GM18861 (cell line): ENCODE measurements around the gene DPH7.
"Not testable (repeated sequence)": the region's sequence is repeated elsewhere in the genome, so short reads cannot be mapped to it uniquely, and the experiment has no call there.

Experiments
- ATAC-seq: cut with Tn5 transposase; IDR thresholded peaks from one replicate; pipeline ENCODE4 v1.9.1; 2021; ENCODE audit not compliant: unreplicated experiment

The DPH7 gene

GRCh38 chr9:137578518-137579258, at the start of gene DPH7:
TSS of gene DPH7 (minus strand) at chr9:137578925. CDS start at chr9:137578777, 148 bp downstream.
- ATAC-seq, result peak; percentile 78

- ATAC-seq, result not testable (repeated sequence)
Observed at GRCh38 chr9:137627406-137627805, 48.7 kb upstream of the DPH7 start.

DNA sequence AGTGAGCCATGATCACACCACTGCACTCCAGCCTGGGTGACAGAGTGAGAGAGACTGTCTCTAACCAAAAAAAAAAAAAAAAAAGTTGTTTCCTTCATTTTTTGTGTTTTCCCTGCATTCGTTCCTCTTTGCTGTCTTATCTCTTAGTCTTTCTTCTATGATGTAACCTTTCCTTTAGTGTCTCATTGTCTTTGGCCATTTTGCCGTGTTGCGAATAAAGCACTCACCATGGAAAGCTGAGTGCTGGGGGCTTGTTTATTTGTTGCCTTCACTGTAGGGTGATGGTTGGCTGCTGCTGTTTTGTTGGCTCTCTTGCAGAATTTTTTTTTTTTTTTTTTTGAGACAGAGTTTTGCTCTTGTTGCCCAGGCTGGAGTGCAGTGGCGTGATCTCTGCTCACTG, 47.7 kb upstream of the DPH7 start:
- no peak for ATAC-seq

GRCh38 chr9:137622211-137622610, 43.5 kb upstream of the DPH7 start:
- ATAC-seq, result not testable (repeated sequence)

GRCh38 chr9:137621131-137621757, 42.5 kb upstream of the DPH7 start:
- ATAC-seq, result no peak

DNA sequence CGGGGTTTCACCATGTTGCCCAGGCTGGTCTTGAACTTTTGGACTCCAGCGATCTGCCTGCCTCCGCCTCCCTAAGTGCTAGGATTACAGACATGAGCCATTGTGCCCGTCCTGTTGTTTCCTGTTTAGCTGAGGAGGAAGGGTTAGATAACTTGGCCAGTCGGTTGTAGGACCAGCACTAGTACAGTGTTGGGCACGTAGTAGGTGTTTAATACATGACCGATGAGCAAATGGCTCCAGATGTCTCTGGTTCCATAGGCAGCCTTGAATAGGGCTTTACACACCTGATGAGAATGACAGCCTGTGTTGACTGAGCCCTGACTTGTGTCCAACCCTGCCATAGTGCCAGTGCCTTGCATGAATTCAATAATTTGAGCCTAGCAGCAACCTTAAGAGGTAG, 41.9 kb upstream of the DPH7 start:
- ATAC-seq, result no peak

- no peak for ATAC-seq
Observed at GRCh38 chr9:137620048-137620405, 41.3 kb upstream of the DPH7 start.

GRCh38 chr9:137619240-137620047, 40.7 kb upstream of the DPH7 start:
- ATAC-seq, result peak; percentile 21

DNA sequence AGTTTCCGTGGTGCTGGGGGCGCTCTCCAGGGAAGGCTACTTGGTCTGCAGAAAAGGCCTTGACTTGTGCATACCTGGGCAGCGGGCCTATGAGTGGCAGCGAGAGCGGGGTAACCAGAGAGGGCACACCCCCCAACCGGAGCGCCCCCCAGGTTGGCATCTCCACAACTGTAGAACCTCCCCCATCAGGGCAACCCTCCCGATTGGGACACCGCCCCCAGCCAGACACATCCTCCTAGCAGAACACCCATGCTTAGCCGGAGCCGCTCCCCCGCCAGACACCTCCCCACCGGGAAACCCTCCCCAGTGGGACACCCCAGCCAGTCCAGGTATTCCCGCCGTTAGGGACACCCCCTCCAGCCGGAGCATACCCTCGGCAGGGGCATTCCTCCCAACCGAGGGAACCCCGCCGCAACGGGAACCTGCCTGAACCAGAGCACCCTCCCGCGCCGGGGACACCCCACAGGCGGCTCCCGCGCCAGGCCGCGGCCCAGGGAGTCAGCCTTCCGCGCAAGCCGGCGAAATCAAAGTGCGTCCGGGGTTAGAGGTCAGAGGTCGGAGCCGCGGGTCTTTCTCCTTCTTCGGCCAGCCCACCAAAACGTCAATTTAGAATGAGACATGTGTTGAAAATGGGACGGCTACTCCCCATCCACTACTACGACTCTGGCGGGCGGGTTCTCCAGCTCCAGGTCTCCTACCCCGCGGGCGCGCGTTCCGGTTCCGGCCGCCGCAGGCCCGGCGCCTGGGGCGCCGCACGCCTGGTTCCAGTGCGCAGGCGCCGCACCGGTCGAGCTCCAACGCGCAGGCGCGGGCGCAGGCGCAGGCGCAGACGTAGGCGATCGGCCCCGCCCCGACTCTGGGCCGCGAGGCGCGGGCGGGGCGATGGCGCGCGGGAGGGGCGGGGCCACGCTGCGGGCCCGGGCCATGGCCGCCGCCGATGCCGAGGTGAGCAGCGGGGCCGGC, 39.7 kb upstream of the DPH7 start, which contains the start of gene EHMT1:
TSS of gene EHMT1 (plus strand) at position 901 of the 963 bp plus-strand sequence. CDS start at position 925, 24 bp downstream.
- peak; percentile 48 for ATAC-seq

GRCh38 chr9:137615387-137615871, 36.7 kb upstream of the DPH7 start:
- no peak for ATAC-seq

DNA sequence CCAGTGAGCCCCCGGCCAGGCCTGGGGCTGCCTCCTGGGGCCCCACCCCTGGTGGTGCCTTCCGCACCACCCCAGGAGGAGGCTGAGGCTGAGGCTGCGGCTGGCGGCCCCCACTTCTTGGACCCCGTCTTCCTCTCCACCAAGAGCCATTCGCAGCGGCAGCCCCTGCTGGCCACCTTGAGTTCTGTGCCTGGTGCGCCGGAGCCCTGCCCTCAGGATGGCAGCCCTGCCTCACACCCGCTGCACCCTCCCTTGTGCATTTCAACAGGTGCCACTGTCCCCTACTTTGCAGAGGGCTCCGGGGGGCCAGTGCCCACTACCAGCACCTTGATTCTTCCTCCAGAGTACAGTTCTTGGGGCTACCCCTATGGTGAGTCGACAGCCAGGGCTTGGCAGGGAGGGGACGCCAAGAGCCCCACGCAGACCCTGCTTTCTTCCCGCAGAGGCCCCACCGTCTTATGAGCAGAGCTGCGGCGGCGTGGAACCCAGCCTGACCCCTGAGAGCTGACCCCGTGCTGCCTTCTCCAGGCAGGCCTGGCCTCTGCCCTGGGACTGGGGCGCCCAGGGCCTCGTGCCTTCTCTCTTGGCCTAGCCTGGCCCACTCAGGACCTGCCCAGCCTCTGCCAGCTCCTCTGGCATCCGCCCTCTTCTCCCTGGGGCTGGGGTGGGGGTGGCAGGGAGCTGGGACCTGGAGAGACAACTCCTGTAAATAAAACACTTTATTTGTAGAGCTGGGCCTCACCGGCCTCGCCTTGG, 36.1 kb upstream of the DPH7 start:
- ATAC-seq, result no peak

- no peak for ATAC-seq
Observed at GRCh38 chr9:137613738-137614523, 35.2 kb upstream of the DPH7 start.

DNA sequence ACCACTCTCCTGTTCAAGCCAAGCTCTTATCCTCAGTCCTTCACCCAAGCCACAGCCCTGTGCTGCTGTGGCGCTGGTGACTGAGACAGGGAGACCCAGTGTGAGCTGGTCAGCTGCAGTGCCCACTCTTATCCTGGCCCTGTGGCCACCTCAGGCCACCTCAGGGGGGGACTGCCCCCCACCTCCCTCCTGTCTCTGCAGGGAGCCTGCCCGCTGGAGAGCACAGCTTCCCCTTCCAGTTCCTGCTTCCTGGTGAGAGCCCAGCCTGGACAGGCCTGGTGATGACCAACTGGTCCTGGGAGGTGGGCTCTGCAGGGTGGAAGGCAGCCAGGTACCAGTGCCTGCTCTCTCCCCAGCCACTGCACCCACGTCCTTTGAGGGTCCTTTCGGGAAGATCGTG, 34.5 kb upstream of the DPH7 start:
- no peak for ATAC-seq

DNA sequence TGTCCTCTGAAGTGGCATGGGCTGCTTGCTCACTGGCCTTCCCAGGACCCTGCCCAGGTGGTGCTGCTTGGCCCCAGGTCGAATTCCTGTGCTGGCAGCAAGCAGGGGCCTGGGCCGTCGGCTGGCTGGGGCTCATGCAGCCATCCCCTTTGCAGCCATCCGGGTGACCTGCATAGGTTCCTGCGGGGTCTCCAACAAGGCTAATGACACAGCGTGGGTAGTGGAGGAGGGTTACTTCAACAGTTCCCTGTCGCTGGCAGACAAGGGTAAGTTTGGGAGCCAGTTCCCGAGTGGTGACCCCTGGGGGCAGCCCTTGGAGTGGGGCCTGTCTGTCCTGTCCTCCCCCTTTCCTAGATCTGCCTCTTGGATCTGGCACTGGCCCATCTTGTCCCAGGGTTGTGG, 34.0 kb upstream of the DPH7 start:
- no peak for ATAC-seq

DNA sequence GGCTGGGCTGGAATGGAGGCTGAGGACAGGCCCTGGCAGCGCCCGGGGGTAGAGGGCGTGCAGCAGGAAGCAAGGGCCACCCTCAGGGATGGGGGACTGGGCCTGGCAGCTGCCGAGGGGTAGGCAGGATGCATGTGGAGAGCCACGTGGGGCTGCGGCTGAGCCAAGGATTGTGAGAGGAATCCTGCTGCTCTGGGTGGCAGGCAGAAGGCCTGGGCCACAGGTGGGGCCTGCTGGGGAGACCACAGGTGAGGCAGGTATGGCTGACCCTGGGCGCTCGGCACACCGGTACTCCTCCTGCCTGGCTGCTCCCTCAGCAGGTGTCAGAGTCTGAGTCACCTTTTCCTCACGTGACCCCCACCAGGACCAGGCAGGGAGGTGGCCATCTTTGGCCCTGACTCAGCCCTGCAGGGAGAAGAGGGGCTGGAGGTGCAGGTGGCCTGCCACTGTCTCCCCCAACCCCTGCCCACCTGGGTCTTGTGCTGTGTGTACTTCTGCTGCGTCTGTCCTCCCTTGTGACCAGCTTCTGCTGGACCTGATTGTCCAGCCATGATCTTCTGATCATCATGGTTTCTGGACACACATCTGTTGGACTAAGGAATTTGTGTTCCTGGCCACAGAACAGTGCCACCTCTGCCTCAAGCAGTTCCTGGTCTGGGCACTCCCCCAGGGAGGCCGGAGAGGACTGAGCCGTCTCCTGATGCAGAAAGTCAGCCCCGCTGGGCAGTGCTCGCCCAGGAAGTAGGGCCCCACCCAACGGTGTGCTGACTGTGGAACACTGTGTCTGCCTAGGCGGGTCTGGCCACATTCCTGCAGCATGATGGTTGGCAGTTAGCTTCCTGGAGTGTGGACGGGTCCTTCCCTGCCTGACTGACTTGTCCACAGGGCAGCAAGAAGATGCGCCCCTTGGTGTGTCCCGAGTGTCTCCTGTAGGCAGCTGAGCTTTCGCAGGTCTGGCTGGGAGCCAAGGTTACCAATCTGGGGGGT, 33.2 kb upstream of the DPH7 start:
- ATAC-seq, result no peak

DNA sequence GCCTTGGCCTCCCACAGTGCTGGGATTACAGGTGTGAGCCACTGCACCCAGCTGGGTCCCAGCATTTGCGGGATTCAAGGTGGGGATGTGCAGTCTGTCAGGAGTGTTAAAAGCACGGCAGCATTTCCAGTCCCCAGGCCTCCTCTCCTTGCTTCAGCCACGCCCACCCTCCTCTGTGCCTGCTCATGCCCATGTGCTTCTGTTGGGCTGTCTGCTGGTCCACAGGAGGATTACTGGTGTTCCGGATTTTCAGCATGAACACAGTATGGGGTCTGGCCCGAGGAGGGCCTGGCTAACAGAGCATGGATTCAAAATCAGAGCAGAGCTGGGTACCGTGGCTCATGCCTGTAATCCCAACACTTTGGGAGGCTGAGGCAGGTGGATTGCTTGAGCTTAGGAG, 32.2 kb upstream of the DPH7 start:
- ATAC-seq, result no peak

DNA sequence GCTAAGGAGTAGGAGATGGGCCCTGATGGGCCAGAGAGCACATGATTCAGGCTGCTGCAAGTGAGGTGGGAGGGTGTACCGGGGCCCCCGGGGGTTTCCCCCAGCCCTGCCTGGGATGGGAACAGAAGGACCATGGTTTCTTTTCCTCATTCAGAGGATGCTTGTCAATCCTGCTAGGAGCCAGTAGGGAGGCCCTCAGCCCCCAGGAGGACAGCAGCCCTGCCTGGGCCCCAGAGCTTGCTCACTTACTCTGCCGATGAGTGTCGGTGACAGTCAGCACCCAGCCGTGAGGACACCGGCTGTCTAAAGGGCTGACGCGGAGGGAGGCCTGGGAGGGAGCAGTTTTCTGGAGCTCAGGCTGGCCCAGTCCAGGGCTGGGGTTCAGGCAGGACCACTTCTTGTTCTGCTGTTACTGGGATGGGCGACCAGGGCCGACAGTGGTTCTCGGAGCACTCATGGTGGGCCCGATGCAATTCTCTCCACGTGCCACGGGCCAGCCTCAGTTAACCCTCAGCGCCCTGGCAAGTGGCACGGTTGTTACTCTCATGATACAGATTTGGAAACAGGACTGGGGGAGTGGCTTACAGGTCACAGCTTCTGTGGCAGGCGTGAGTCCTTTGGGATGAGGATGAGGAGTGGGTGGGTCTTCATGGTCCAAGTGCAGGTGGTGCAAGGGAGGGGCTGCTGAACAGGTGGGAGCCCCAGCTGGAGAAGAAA, 28.6 kb upstream of the DPH7 start:
- ATAC-seq, result no peak
